GM19099 (cell line): Measurements from ENCODE around the gene SNRNP27.

Experiments
- POLR2A ChIP-seq: IDR thresholded peaks from 3 replicates; pipeline ENCODE4 v1.6.1; 2011; ENCODE audit warnings: low read depth; ENCODE audit not compliant: insufficient read length; ENCODE audit errors: extremely low read depth

SNRNP27 gene

GRCh38 chr2:69893684-69894551, at the start of gene SNRNP27:
TSS of gene SNRNP27 (plus strand) at chr2:69893956. CDS start at chr2:69893985, 29 bp downstream.
- TF ChIP-seq POLR2A = peak; percentile 75

GRCh38 chr2:69843993-69844392, 49.8 kb upstream of the SNRNP27 start:
- TF ChIP-seq POLR2A = no peak

GRCh38 chr2:69844560-69844959, 49.2 kb upstream of the SNRNP27 start:
- no peak for TF ChIP-seq POLR2A

- TF ChIP-seq POLR2A = no peak
Observed at GRCh38 chr2:69846182-69847067, 47.3 kb upstream of the SNRNP27 start.

- no peak for TF ChIP-seq POLR2A
Observed at GRCh38 chr2:69847068-69847828, 46.5 kb upstream of the SNRNP27 start.

- no peak for TF ChIP-seq POLR2A
Observed at GRCh38 chr2:69848186-69848790, 45.5 kb upstream of the SNRNP27 start.

GRCh38 chr2:69858261-69858660, 35.5 kb upstream of the SNRNP27 start:
- TF ChIP-seq POLR2A = no peak

- TF ChIP-seq POLR2A = no peak
Observed at GRCh38 chr2:69863298-69863697, 30.5 kb upstream of the SNRNP27 start.

- no peak for TF ChIP-seq POLR2A
Observed at GRCh38 chr2:69888451-69888850, 5.3 kb upstream of the SNRNP27 start.

GRCh38 chr2:69889302-69889701, 4.5 kb upstream of the SNRNP27 start:
- TF ChIP-seq POLR2A = no peak

- no peak for TF ChIP-seq POLR2A
Observed at GRCh38 chr2:69890881-69891280, 2.9 kb upstream of the SNRNP27 start.

GRCh38 chr2:69902213-69902922, 8.6 kb downstream of the SNRNP27 start:
- TF ChIP-seq POLR2A = no peak

- TF ChIP-seq POLR2A = no peak
Observed at GRCh38 chr2:69907216-69907615, 13.5 kb downstream of the SNRNP27 start.

- no peak for TF ChIP-seq POLR2A
Observed at GRCh38 chr2:69911985-69912563, 18.3 kb downstream of the SNRNP27 start.
